GM19193 (cell line): ENCODE results near the gene RACGAP1.

Experiments used
- POLR2A ChIP-seq: IDR thresholded peaks from 4 replicates; pipeline ENCODE4 v1.6.1; 2011; ENCODE audit not compliant: insufficient read depth, insufficient read length; ENCODE audit errors: extremely low read depth

Gene RACGAP1

DNA sequence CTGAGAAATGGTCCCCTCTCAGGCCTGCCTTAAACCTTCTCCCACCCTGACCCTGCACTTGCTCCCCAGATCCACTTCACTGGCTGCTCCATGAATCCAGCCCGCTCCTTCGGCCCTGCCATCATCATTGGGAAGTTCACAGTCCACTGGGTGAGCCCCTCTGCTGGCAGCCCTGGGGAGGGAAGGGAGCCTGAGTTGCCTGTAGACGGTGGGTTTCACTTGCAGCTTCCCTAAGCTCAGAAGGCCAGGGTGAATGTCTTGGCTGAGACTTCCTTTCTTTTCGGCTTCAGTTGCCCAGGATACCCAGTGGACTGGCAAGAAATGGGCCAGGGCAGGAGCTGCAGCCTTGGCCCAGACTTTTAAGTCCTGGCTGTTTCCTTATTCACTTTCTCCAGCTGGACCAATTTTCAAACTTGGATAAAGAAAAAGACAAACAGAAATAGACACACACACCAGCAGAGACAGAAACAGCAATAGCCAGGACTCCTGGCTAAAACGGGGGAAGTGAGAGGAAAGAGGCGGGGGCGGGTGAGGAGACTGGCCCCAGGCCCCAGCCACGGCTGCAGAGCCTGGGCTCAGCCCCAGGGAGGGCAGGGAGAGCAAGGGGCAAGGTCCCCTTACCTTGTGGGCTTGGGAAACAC, 50.5 kb downstream of the RACGAP1 start:
- no peak for TF ChIP-seq POLR2A

DNA sequence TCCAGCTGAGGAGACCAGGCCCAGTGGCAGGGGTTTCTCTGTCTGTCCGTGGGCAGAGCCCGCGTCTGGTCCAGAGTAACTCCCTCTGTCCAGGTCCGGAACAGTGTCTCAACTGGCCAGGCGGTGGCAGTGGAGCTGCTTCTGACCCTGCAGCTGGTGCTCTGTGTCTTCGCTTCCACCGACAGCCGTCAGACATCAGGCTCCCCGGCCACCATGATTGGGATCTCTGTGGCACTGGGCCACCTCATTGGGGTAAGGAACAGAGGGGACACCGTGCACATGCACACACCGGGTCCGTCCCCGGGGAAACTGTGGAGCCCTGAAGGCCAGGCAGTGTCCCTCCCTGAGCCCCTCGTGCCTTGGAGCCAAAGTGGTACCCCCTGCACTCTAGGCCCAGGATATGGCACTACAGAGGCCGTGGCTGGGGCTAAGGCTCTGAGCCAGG, 51.0 kb downstream of the RACGAP1 start:
- TF ChIP-seq POLR2A: no peak

DNA sequence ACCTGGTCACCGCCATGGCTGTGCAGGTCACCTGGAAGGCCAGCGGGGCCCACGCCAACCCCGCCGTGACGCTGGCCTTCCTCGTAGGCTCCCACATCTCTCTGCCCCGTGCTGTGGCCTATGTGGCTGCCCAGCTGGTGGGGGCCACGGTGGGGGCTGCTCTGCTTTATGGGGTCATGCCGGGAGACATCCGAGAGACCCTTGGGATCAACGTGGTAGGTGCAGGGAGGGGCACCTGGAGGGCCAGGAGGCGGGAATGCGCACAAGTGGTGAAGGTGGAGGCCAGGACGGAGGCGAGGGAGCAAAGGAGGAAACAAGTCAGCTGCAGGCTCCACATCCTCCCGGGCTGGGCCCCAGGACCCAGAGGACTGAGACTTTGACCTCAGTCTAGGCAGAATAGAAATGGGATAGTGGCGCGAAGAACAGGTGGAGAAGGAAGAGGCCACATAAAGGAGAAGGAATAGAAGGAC, 51.9 kb downstream of the RACGAP1 start:
- TF ChIP-seq POLR2A: no peak

DNA sequence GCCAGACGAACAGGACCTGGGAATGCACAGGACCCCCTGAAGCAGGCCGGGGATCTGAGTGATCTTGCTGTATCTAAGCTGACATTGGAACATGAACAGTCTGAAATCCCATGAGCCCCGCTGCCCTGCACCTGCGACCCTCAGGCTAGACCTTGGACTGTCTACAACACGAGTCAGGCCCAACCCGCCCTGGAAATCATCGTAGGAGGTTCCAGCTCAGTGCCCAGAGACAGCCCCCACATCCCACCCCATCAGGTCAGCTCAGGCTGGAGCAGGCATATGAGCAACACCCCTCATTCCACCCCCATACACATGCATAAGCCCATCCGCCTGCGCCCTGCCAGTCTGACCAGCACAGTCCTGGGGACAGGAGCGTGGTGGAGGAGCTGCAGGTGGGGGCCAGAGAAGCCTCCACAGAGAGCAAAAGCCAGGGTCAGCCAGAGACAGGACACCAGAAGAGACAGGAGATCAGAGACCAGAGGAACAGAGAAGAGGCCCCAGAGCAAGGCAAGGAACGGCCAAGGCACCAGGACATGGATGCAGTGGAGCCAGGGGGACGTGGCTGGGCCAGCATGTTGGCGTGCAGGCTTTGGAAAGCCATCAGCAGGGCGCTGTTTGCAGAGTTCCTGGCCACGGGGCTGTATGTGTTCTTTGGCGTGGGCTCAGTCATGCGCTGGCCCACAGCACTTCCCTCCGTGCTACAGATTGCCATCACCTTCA, 52.5 kb downstream of the RACGAP1 start, which contains the start of gene AQP6:
TSS of gene AQP6 (plus strand) at position 307 of the 720 bp plus-strand sequence. CDS start at position 534, 227 bp downstream.
- no peak for TF ChIP-seq POLR2A

DNA sequence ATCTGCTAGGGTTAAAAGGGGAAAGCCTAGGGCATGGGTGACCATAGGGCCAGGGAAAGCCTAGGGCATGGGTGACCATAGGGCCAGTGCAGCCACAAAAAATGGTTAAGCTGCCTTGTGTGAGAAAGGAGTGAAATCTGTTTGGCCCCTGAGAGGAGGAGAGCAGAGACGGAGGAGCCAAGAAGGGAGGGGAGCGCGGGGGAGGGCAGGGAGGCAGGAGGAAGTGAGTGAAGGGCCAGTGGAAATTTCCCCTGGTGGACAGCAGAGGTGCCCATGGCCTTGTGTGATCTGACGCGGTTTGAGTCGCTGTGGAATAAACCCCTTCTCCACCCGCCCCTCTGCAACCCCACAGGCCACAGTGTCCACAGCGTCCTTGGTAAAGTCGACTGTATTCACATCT, 53.2 kb downstream of the RACGAP1 start:
- no peak for TF ChIP-seq POLR2A

DNA sequence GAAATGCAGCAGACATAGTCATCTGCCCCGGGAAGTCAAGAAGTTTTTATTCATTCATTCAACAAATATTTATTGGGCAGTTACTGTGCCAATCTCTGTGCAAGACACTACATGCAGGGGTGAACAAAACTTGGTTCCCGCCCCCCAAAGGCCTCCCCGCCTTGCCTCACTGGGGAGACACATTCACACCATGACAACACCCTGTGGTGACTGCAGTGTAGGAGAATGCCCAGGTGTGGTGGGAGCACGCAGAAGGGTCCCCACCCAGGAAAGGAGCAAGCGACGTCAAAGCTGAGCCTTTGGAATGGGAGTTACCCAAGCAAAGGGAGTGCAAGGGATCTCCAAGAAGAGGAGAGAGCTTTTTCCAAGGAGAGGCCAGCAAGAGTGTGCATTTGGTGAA, 54.2 kb downstream of the RACGAP1 start:
- no peak for TF ChIP-seq POLR2A

DNA sequence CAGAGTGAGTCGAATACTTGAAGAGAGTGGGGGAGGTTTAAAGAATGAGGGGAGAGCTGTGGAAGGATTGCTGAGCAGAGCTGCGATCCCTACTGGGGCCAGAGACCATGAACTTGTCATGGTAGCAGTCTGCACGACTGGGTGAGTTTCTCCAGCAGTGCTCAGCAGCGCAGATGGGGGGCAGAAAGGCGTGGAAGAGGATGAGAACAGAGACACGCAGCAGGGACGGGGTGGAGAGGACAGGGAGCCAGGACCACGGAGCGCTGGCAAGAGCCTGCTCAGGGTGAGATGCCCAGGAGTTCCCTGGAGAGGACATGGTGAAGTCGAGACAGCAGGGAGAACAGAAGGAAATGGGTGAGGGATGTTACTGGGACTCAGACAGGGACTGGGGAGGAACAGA, 54.6 kb downstream of the RACGAP1 start:
- no peak for TF ChIP-seq POLR2A

DNA sequence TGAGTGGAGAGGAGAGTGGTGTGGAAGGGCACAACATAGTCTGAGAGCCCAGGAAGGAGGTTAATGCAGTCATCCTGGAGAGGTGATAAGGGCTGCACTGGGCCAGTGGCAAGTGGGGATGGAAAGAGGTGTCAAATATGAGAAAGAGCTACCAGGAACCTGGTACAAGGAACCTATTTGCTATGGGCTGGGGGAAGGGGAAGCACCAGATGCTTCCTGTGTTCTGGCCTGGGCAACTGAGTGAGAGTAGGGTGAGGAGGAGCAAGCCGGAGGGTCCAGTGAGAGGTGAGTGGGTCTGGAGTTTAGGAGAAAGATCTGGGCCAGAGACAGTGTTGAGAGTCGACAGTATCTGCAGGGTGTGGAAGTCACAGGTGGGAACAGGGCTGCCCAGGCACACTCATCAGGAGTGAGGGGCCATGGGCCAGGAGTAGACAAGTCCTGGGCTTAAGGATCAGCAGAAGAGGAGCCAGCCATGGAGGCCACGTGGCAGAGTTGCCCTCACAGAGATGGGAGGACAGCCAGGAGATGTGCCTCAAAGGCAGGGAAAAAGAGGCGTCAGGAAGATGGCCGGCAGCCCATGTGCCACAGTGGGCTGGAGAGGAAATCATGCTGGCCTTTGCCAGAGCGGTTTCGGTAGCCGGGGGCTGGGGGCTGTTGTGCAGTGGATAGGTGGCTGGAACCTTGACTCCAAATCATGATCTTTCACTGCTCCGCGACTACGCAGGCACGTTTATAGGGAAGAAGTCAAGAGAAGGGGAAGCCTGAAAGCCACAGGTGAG, 55.5 kb downstream of the RACGAP1 start:
- TF ChIP-seq POLR2A: no peak

DNA sequence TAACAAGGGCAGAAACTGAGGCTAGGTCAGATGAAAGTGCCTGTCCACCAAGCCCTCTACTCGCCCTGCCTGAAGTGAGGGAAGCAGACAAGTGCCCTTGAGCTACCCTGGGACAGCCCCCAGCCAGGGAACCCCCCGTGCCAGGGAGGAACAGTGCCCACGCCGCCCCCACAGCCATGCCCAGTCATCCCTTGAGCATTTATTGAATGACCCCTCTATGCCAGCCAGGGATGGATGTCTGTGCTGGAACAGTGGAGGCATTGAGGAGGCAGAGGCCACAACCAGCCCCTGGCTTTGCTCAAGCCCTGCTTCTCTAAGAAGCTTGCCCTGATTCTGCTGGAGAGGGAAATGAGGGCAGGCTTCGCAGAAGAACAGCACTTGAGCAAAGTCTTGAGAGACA, 56.3 kb downstream of the RACGAP1 start:
- TF ChIP-seq POLR2A: no peak

DNA sequence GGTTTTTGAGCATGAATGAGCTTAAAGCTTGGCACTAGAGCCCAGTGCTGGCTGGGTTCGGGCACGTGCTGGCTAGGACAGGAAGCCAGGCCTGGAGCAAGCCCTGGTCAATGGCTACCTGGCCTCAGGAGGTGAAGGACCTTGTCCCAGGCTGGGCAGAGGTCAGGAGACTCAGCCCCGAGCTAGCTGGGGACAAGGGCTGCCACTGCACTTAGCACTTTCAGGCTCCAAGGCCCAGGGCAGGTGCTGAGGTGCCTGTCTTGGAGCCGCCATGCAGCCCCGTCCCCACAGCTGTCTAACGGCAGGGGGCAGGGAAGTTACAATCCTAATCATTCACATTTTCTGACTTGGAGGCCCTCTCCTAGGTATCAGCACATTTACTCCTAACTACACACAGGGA, 56.8 kb downstream of the RACGAP1 start:
- TF ChIP-seq POLR2A: no peak

DNA sequence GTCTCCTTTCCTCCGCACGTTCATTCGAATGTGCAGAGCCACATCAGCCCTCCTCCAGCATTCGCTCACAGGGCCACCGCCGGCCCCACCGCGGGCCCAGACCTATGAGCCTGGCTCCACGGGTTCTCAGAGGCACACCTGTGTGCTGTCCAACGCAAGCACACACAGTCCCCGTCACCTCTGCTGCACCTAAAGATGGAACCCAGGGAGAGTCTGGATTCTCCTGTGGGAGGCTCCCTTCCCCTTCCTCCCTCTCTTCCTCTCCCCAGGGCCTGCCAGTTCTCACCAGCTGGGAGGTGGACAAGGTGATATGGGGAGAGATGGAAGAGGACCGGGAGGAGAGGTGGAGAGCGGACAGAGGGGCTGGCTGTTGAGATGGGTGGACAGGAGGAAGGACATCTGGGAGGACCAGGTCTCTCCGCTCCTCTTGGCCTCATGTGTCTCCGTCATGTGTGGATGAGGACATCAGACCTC, 57.5 kb downstream of the RACGAP1 start:
- no peak for TF ChIP-seq POLR2A

DNA sequence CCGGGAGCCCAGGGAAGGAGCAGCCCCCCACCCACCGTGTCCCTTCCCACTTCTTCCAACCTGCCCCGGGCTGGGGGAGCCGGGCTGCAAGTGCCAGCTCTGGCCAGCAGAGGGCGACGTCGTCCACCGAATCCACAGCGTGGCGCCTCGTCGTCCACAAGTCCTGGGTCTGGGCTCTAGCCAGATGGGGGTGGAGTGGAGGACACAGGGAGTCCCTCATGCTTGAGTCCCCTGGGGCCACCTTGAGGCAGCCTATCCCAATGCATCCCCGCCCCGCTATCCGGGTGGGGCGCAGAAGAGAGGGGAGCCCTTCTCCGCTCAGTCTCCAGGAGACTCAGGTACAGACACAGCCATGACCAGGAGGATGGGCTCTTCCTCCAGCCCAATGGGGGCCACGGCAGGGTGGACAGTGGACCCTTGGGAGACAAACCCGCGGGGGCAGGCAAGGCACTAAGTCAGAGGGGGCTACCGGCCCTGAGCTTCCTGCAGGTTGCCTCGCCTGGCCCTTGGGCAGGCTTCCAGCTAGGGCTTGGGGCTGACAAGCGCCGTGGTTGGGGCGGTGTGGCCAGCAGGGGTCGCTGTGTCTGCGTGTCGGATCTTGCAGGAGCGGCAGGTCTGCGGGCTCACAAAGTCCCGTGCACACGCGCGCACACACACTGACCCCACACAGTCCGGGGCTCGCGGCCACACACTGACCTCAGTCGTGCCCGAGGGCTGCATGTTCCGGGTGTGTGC, 58.1 kb downstream of the RACGAP1 start:
- no peak for TF ChIP-seq POLR2A

DNA sequence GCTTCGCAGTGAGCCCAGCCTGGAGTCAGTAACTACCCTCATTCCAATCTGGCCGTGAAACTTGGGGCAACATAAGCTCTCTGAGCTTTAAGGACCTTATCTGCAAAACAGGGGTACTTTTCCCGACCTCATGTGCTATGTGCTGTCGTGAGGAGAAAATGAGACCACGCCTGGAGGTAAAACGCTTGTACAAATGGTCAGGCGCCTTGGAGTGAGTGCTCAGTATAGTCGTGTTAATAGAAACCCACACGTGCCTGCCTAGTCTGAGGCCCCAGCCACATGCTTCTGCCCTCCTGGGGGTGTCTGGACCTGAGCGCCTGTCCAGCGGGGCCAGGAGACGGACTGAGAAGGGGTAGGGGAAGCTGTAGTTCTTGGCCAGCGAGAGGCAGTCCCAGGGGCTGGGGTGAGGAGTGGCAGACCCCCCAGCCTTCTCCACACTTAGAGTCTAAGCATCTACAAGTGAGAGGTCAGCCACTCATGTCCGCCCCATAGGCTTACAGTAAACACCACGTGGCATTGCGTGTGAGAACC, 58.7 kb downstream of the RACGAP1 start:
- no peak for TF ChIP-seq POLR2A

DNA sequence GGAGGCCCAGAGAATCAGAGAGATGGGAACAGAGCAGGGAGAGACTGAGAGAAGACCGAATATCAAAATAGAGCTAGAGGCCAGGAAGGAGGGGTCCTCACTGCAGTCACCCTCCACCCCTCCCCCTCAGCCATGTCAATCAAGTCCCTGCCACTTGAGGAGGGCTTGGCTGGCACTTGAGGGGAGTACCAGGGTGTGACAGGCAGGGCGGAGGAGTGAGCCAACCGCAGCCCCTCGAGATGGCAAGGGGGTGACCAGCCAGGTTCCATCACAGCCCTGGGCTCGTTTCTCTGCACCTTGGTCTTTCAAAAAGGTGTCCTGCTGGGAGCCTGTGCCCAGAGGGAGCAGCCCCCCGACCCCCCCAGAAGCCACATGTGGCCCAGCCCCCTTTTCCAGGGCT, 59.5 kb downstream of the RACGAP1 start:
- TF ChIP-seq POLR2A: no peak
